SK-N-SH (cell line): Measurements from ENCODE around the gene ZKSCAN1. TPM values are rescaled to one million over a fixed set of nuclear protein-coding genes. Genes with fewer than 3 reads are reported as not detected.

Experiments used
- CTCF ChIA-PET: fragments of 300-600, 350-600 bp; formaldehyde crosslinking; extraction: SDS; loops from one replicate; lab custom pipeline; 2021; lab: Yijun Ruan, JAX
- POLR2A ChIA-PET: fragments of 350-600 bp; sonication (Branson Sonifier 250); formaldehyde crosslinking; extraction: SDS; loops from one replicate; lab custom pipeline; 2020; ENCODE audit warnings: antibody characterized with exemption, inconsistent platforms; lab: Yijun Ruan, JAX
- DNase-seq: peaks from one replicate; pipeline ENCODE4 v3.0.0; 2012
- H2AFZ ChIP-seq: fragments of 200-600 bp; sonication (generic); 2 replicates; pipeline ENCODE4 v1.8.1; 2016; ENCODE audit warnings: antibody characterized with exemption, mild to moderate bottlenecking, low read depth
- H3F3A ChIP-seq: fragments of 200-600 bp; sonication (generic); replicated peaks from 2 replicates; pipeline ENCODE3; 2016; ENCODE audit warnings: antibody characterized with exemption, mild to moderate bottlenecking; ENCODE audit not compliant: insufficient read depth
- H3K27ac ChIP-seq, 2 experiments: fragments of 200-500 bp in 1 of 2; fragments of 200-600 bp in 1 of 2; sonication (Bioruptor generic) in 1 of 2; sonication (generic), shearing (Covaris generic) in 1 of 2; 2 replicates each; pipeline versions ENCODE4 v1.5.1 to v1.6.1; 2014 to 2016; ENCODE audit warnings: low read depth in 2 of 2, inconsistent platforms in 1 of 2, low read length in 1 of 2, mild to moderate bottlenecking in 1 of 2, mixed read lengths in 1 of 2
- H3K27me3 ChIP-seq: fragments of 200-600 bp; sonication (generic), shearing (Covaris generic); 2 replicates; pipeline ENCODE4 v1.6.1; 2016; ENCODE audit warnings: mixed run types; ENCODE audit not compliant: insufficient read depth
- H3K36me3 ChIP-seq, 2 experiments: fragments of 200-500 bp in 1 of 2; fragments of 200-600 bp in 1 of 2; sonication (Bioruptor generic) in 1 of 2; sonication (generic) in 1 of 2; replicated peaks in 1 of 2; 2 replicates each; pipeline versions ENCODE3 to v1.5.1; 2014 to 2016; ENCODE audit warnings: low read length in 1 of 2, mild to moderate bottlenecking in 1 of 2; ENCODE audit not compliant: insufficient read depth in 2 of 2, control insufficient read depth in 1 of 2
- H3K4me1 ChIP-seq, 2 experiments: fragments of 200-500 bp in 1 of 2; fragments of 200-600 bp in 1 of 2; sonication (Bioruptor generic) in 1 of 2; sonication (generic), shearing (Covaris generic) in 1 of 2; 2 replicates each; pipeline versions ENCODE4 v1.5.1 to v1.6.1; 2014 to 2016; ENCODE audit warnings: low read depth in 1 of 2, low read length in 1 of 2, mixed run types in 1 of 2; ENCODE audit not compliant: insufficient read depth in 2 of 2, control insufficient read depth in 1 of 2
- H3K4me2 ChIP-seq: fragments of 200-600 bp; sonication (generic), shearing (Covaris generic); 2 replicates; pipeline ENCODE4 v1.6.1; 2017; ENCODE audit warnings: mixed run types
- H3K4me3 ChIP-seq, 2 experiments: fragments of 200-500 bp in 1 of 2; fragments of 200-600 bp in 1 of 2; sonication (Bioruptor generic) in 1 of 2; sonication (generic), shearing (Covaris generic) in 1 of 2; 2 replicates each; pipeline versions ENCODE4 v1.5.1 to v1.8.1; 2014 to 2016; ENCODE audit warnings: low read depth in 2 of 2, inconsistent platforms in 1 of 2, low read length in 1 of 2, mild to moderate bottlenecking in 1 of 2, mixed read lengths in 1 of 2, moderate library complexity in 1 of 2
- H3K79me2 ChIP-seq: fragments of 200-600 bp; sonication (generic); 2 replicates; pipeline ENCODE4 v1.8.1; 2017; ENCODE audit warnings: mild to moderate bottlenecking; ENCODE audit not compliant: insufficient read depth
- H3K9ac ChIP-seq: fragments of 200-600 bp; sonication (generic); 2 replicates; pipeline ENCODE4 v1.6.1; 2017; ENCODE audit warnings: mixed run types
- H3K9me2 ChIP-seq: fragments of 200-600 bp; sonication (generic); 2 replicates; pipeline ENCODE4 v1.6.1; 2017; ENCODE audit warnings: mixed run types
- H3K9me3 ChIP-seq: fragments of 200-600 bp; sonication (generic); 2 replicates; pipeline ENCODE4 v1.6.1; 2017; ENCODE audit warnings: mixed run types, mild to moderate bottlenecking, moderate library complexity
- H4K20me1 ChIP-seq: fragments of 200-600 bp; sonication (generic); 2 replicates; pipeline ENCODE4 v1.6.1; 2017; ENCODE audit warnings: mild to moderate bottlenecking, mixed run types; ENCODE audit not compliant: insufficient read depth
- CHD2 ChIP-seq: fragments of 150-350 bp; IDR thresholded peaks from 2 replicates; pipeline ENCODE4 v1.6.1; 2018; ENCODE audit warnings: low read length; ENCODE audit not compliant: partially characterized antibody
- EP300 ChIP-seq, 2 experiments: IDR thresholded peaks; 2 replicates each; pipeline versions ENCODE4 v1.4.0 to v1.6.1; 2012; ENCODE audit warnings: borderline replicate concordance in 1 of 2, low read depth in 1 of 2, low read length in 1 of 2
- FOSL2 ChIP-seq: IDR thresholded peaks from 2 replicates; pipeline ENCODE4 v1.4.0; 2012; ENCODE audit warnings: low read depth, mild to moderate bottlenecking, moderate library complexity, borderline replicate concordance
- GATA2 ChIP-seq: sonication (generic); formaldehyde crosslinking; IDR thresholded peaks from 2 replicates; pipeline ENCODE4 v1.5.0; 2020; ENCODE audit warnings: mild to moderate bottlenecking, missing genetic modification reagents
- MEF2A ChIP-seq: IDR thresholded peaks from 2 replicates; pipeline ENCODE4 v1.4.0; 2012; ENCODE audit warnings: low read depth, borderline replicate concordance
- NFIC ChIP-seq: IDR thresholded peaks from 2 replicates; pipeline ENCODE4 v1.4.0; 2012; ENCODE audit warnings: borderline replicate concordance
- POLR2AphosphoS5 ChIP-seq: IDR thresholded peaks from 2 replicates; pipeline ENCODE4 v1.6.1; 2012; ENCODE audit warnings: low read depth, low read length
- RCOR1 ChIP-seq: fragments of 150-350 bp; IDR thresholded peaks from 2 replicates; pipeline ENCODE4 v1.6.1; 2017; ENCODE audit warnings: antibody characterized with exemption, low read length
- RXRA ChIP-seq: IDR thresholded peaks from 2 replicates; pipeline ENCODE4 v1.4.0; 2012; ENCODE audit warnings: low read depth, mild to moderate bottlenecking, borderline replicate concordance
- SIN3A ChIP-seq: IDR thresholded peaks from 2 replicates; pipeline ENCODE4 v1.6.1; 2012; ENCODE audit warnings: low read depth, mild to moderate bottlenecking, low read length, moderate library complexity, borderline replicate concordance
- SMC3 ChIP-seq: IDR thresholded peaks from 2 replicates; pipeline ENCODE4 v1.6.1; 2012; ENCODE audit warnings: low read depth, low read length, improper control_type of control experiment
- TCF12 ChIP-seq: IDR thresholded peaks from 2 replicates; pipeline ENCODE4 v1.4.0; 2012
- TEAD4 ChIP-seq: IDR thresholded peaks from 2 replicates; pipeline ENCODE4 v1.4.0; 2012; ENCODE audit warnings: mild to moderate bottlenecking, borderline replicate concordance; ENCODE audit not compliant: insufficient read depth
- WGBS: methylation state at CpG from one replicate; pipeline ENCODE4 v1.1.6; 2017; ENCODE audit warnings: low lambda C conversion rate; 5-methylcytosine and 5-hydroxymethylcytosine counted together
- polyA plus RNA-seq, 3 experiments: library from polyadenylated mRNA; depleted of rRNA; stranded (reverse); fragments of >200 nt; gene quantifications; 2 replicates each; pipeline ENCODE4 v1.2.3, GENCODE V29; 2012
- TF ChIP-seq, protein P1 (sequence below): IDR thresholded peaks from 2 replicates; pipeline ENCODE4; 2012
- TF ChIP-seq, protein P2 (sequence below): IDR thresholded peaks from 2 replicates; pipeline ENCODE4 v1.6.1; 2012; ENCODE audit warnings: mild to moderate bottlenecking, low read depth, low read length, moderate library complexity
- TF ChIP-seq, protein P3 (sequence below): IDR thresholded peaks from 2 replicates; pipeline ENCODE4 v1.4.0; 2012; ENCODE audit warnings: low read depth, borderline replicate concordance

The ZKSCAN1 gene
- polyA plus RNA-seq, 1 of the 3 experiments (the other 2 are of a cell fraction), result 21.1 TPM

DNA sequence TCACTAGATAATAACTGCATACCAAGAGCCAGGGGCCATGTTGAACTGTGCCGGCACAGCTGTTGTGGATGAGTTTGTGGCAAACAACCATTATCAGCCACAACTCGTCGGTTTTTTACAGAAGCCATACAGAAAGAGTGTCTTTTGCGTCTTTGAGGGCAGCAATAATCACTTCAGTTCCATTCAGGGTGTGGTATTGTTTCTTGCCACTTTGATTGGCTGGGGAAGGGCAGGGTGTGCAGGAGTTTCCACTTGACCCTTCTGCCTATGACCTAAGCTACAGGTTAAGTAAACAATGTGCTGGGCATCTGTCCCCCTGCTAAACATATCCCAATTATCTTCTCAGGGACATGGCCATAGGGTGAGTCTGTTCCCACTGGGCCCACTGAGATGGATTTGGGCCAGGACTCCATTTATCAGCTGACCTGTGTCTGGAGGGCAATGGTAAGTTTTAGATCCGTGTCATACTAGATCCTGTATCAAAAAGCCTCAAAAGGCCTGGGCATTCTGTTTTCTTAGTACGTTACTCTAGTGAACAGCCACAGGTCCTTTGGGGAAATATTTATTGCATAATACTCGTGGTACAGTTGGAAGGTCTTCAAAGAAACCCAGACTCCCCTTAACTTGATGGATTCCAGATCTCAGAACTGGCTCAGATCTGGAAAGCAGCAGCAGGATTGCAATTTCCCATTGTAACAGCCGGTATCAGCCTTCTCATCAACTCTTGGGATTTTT is 50.2 kb downstream of the ZKSCAN1 start:
- H3K27ac ChIP-seq, result peak overlapping the region; percentile 29 to 50; a peak in 3 of 4 replicates
- H4K20me1 ChIP-seq, result no peaks in the 10 kb centered on the region
- no peaks in the 10 kb centered on the region for H3K9me2 ChIP-seq
- ChIA-PET POLR2A (interaction anchor here (0.5 kb wide), 1 partner anchor 16 kb away, joined by 3 read pairs; the partner anchor contains the start of gene ZSCAN21), CTCF (interaction anchor here (1.2 to 1.9 kb wide), 3 partner anchors 9 to 15 kb away, joined by 3 to 6 read pairs (median 6); partner anchors contain the start of gene ZNF3)
- 41% methylated on average over 8 of the region's 8 CpGs for WGBS
- peaks cover 27 to 56% of the 10 kb centered on the region in 2 experiments for H3K36me3 ChIP-seq
- H3K9ac ChIP-seq, result no peak overlapping the region
- peak; percentile 65 for DNase-seq
- peaks cover 44% of the 10 kb centered on the region for H3F3A ChIP-seq
- H3K4me2 ChIP-seq, result no peak overlapping the region
- no peak overlapping the region for H2AFZ ChIP-seq
- H3K9me3 ChIP-seq, result peaks cover 11% of the 10 kb centered on the region
- H3K4me1 ChIP-seq, result peaks cover 0 to 21% of the 10 kb centered on the region in 2 experiments; a peak in 1 of 4 replicates
- H3K27me3 ChIP-seq, result no peaks in the 10 kb centered on the region
- no peaks in the 10 kb centered on the region for H3K79me2 ChIP-seq
- TF ChIP-seq RCOR1 (peak; percentile 88; the same call in 1 of the 2 replicates), POLR2AphosphoS5 (peak; percentile 75), CHD2 (peak; percentile 64), SMC3 (no peak), GATA2 (peak; percentile 79), EP300 (IDR thresholded peaks at IDR 0.05; ENCODE audit: borderline replicate concordance in 1 of 2, low read depth in 1 of 2, low read length in 1 of 2) (peak; percentile 16 to 55; a peak in 2 of 4 replicates), MEF2A (no peak), RXRA (no peak; the same call in 1 of the 2 replicates), TCF12 (peak; percentile 95), SIN3A (0 out of 2 replicates have a peak, but pooled peaks have one; percentile 11), TEAD4 (0 out of 2 replicates have a peak, but pooled peaks have one; percentile 12), NFIC (peak; percentile 77; the same call in 1 of the 2 replicates), FOSL2 (no peak)
- TF ChIP-seq, protein P1, sequence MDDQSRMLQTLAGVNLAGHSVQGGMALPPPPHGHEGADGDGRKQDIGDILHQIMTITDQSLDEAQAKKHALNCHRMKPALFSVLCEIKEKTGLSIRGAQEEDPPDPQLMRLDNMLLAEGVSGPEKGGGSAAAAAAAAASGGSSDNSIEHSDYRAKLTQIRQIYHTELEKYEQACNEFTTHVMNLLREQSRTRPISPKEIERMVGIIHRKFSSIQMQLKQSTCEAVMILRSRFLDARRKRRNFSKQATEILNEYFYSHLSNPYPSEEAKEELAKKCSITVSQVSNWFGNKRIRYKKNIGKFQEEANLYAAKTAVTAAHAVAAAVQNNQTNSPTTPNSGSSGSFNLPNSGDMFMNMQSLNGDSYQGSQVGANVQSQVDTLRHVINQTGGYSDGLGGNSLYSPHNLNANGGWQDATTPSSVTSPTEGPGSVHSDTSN, result peak; percentile 69
- TF ChIP-seq, protein P2, sequence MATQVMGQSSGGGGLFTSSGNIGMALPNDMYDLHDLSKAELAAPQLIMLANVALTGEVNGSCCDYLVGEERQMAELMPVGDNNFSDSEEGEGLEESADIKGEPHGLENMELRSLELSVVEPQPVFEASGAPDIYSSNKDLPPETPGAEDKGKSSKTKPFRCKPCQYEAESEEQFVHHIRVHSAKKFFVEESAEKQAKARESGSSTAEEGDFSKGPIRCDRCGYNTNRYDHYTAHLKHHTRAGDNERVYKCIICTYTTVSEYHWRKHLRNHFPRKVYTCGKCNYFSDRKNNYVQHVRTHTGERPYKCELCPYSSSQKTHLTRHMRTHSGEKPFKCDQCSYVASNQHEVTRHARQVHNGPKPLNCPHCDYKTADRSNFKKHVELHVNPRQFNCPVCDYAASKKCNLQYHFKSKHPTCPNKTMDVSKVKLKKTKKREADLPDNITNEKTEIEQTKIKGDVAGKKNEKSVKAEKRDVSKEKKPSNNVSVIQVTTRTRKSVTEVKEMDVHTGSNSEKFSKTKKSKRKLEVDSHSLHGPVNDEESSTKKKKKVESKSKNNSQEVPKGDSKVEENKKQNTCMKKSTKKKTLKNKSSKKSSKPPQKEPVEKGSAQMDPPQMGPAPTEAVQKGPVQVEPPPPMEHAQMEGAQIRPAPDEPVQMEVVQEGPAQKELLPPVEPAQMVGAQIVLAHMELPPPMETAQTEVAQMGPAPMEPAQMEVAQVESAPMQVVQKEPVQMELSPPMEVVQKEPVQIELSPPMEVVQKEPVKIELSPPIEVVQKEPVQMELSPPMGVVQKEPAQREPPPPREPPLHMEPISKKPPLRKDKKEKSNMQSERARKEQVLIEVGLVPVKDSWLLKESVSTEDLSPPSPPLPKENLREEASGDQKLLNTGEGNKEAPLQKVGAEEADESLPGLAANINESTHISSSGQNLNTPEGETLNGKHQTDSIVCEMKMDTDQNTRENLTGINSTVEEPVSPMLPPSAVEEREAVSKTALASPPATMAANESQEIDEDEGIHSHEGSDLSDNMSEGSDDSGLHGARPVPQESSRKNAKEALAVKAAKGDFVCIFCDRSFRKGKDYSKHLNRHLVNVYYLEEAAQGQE, result 0 out of 2 replicates have a peak, but pooled peaks have one; percentile 7
- TF ChIP-seq, protein P3, sequence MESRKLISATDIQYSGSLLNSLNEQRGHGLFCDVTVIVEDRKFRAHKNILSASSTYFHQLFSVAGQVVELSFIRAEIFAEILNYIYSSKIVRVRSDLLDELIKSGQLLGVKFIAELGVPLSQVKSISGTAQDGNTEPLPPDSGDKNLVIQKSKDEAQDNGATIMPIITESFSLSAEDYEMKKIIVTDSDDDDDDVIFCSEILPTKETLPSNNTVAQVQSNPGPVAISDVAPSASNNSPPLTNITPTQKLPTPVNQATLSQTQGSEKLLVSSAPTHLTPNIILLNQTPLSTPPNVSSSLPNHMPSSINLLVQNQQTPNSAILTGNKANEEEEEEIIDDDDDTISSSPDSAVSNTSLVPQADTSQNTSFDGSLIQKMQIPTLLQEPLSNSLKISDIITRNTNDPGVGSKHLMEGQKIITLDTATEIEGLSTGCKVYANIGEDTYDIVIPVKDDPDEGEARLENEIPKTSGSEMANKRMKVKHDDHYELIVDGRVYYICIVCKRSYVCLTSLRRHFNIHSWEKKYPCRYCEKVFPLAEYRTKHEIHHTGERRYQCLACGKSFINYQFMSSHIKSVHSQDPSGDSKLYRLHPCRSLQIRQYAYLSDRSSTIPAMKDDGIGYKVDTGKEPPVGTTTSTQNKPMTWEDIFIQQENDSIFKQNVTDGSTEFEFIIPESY, result no peak
- no peak overlapping the region for H3K4me3 ChIP-seq
